IPS DF 4.7 (cell line): Measurements from ENCODE around the gene SLC29A1.
"Not testable (repeated sequence)": the region's sequence is repeated elsewhere in the genome, so short reads cannot be mapped to it uniquely, and the experiment has no call there.

ENCODE experiments used
- DNase-seq: peaks from one replicate; pipeline ENCODE4 v3.0.0-alpha.2; 2013; ENCODE audit warnings: low spot score; ENCODE audit errors: extremely low read depth

SLC29A1 gene

DNA sequence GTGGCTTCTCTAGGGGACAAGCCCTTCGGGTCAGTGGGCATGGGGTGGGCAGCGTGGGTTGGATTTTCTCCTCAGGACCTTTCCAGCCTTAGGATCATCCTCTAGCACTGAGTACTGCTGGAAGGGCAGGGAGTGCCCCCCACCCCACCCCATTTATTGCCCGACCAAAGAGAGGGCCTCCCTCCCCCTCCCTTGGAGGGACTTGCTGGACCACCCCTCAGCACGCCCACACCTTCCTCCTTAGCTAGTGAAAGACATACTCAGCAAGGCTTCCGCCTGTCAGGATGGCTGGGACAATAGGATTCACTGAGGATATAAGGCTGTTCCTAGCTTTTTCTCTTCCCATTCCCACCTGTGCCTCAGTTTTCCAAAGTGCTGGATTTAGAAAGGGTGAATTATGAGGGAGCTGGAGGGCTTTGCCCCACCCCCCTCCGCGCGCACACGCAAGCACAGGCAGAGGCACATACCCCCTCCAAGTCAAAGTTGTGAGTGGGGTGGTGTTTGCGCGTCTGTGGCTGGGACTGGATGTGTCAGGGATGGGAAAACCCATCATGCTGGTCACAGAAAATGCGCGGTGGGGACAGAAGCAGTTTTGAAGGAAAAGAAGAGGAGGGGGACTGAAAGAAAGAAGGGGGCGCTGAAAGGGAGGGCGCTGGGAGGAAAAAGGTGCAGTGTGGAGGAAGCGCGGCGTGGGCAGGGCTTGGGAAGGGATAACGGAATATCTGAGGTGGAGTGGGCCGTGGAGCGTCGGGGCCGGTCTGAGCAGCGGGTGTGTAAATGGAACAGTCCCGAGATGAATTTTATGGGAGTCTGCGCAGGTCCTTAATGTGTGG is 693 bp upstream of the SLC29A1 start:
- no peak for DNase-seq

DNA sequence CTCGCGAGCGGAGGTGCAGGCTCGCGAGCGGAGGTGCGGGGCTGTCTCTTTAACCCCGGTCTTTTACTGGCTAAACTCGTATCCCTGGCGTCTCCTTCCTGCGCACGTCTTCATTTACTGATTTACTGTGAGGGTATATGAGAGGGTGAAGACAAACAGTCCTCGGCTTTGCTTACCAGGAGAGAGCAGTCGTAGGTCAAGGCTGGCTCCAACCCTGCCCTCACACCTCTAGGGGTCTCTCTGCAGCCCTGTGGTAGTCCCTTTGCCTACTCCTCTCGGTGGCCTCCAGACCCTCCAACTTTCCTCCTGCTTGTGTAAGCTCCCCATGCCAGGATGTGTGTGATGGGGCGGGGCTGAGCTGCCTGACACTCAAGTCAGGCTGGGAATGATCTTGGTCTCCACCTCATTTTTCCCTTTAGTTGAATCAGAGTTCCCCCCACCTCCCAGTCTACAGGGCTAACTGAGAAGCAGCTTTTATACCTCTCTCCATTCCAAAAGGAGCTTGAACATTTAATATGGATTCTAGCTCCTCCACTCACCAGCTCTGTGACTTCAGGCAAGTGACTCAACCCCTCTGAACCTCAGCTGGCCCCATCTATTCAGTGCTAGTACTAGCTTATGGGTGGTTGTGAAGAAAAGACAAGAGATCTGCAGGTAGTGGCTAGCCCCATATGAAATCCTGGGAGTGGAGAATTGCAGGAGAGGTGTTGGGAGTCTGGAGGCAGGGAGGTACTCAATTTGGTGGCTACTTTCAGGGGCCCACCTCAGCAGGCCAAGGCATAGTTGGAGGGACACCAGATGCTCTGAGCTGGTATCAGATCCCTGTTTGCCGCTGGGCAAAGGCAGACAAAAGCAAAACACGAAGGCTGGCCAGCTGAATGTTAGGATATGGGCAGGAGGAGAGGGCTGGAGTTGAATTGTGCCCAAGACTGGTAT is 902 bp downstream of the SLC29A1 start:
- no peak for DNase-seq

DNA sequence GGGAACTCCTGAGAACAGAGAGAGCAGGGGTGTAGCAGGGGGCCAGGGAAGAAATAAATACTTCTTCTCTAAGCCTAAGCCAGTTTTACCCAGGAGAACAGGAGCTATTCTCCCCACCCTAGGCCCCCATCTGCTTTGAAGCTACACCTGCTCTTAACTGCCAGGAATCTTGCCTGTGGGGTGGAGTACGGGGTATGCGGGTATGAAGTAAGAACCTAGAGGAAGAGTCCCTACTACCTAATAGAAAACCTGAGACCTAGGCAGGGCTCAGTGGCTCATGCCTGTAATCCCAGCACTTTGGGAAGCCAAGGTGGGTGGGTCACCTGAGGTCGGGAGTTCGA is 1.5 kb downstream of the SLC29A1 start:
- no peak for DNase-seq

DNA sequence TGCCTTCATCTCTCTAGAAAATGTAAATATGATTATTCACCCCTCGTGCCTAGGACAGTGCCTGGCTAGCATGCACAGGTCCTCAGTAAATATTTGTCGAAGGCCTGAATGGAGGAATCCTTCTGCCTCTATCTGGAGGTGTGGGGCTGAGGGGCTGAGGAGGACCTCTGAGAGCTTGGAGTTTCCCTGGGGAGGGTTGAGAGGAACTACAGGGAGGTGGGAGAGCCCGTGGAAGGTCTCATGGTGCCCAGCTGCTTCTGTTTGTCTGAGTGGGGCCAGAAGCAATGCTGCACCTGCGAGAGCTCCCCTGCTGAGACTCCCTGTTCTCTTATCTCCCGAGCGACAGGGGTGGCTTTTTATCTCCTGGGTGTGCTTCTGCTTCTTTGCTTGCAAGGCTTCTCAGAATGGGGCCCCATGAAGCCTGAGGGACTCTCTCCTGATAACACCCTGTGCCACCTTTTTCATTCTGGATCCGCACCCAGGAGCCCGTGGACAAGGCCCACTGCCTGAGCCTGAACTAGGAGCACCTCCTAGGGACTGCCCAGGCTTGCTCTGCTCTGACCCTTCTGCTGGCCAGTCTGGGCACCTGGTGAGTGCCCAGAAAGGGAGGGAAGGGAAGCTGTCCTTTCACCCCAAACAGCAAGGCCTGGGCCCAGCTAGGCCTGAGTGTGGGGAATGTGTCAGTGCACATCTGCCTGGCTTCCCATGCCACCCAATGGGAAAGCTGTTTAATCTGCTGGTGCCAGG is 2.4 kb downstream of the SLC29A1 start:
- DNase-seq: no peak

DNA sequence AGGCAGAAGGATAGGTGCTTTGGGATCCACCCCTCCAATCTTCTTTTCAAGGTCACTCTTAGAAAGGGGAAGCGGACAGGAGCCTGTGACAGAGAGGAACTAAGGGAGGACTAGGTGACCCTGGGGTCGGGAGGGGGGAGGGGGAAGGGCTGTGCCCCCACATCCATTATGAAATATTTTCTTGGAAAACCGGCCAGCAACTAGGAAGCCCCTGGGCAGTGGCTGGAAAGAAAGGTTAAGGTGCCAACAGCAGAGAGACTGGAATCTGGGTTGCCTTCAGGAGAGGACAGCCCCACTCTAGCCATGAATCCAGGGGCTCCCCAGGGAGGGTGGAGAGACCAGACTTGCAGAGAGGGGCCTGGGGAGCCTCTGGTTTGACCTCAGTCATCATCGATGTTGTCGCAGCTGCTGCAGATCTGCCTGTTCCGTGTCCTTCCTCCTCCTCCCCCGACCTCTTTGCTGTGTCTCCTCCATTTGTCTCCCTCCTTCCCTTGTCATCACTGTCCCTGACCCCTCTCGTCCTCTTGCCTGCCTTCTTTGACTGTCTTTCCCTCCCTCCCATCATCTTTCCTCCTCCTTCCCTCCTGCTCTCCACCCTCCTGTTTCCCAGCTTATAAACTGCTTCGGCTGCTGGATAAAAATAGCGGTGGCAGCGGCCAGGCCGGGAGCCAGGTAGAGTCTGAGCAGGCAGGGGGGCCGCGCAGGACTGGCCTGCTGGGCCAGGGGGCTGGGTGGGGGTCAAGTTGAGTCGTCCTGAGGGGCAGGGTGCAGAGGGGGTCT is 3.2 kb downstream of the SLC29A1 start:
- DNase-seq: no peak

DNA sequence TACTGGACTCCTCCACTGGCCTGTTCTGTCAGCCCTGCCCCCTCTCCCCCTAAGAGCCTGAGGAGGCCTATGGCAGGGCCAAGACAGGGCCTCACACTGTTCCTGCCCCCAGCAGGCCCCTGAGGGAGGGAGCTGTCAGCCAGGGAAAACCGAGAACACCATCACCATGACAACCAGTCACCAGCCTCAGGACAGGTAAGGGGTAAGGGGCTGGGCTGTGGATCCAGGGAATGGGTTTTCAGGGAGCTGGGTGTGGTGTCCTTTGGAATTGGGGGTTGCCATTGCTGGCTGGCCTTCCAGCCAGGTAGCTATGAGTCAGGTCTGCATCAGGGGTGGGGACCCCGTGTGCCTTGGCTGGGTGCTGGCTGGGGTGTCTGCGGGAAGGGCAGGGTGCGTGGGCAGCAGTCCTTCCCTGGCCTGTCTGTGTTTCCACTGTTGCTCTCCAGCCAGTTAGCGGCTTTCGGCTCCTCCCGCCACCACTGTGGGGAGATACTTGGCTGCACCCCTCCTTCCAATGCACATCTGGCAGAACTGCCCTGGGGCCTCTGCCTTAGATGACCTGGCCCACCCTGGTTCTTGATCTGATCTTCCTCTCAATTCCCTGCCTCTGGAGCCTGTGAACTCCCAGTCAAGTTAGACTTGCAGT is 3.9 kb downstream of the SLC29A1 start:
- DNase-seq: no peak

DNA sequence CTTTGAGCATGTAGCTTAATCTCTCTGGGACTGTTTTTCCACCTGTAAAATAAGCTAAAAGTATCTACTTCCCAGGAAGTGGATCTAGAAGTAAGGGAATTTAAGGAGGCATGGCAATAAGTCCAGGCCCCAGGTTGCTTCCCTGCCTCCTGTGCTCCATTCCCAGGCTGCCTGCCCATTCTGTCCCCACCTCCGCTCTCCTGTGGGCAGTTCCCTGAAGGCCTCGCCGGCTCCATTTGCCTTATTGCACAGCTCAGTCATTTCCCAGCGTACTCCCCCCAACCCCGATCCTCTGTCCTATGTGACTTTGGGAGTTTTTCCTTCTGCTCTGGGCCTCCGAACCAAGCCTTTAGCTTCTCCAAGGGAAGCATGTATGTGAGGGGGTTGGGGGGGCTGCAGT is 4.6 kb downstream of the SLC29A1 start:
- DNase-seq: no peak

DNA sequence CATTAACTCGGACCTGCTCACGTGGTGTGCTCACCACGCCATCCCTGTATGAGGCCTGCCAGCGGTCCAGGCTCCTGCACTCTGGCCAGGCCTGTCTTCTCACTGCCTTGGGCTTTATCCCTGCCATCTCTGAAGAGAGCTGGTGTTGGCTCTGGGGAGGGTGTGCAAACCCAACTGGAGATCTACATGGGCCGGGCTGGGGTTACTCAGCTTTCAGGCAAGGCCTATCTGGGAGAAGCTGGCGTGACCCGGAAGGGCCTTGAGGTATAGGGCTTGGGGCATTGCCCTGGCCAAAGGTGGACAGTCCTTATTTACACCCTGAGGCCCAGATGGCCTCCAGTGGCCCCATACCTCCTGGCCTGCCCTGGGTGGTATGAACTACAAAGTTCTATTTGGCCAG is 5.0 kb downstream of the SLC29A1 start:
- DNase-seq: no peak

DNA sequence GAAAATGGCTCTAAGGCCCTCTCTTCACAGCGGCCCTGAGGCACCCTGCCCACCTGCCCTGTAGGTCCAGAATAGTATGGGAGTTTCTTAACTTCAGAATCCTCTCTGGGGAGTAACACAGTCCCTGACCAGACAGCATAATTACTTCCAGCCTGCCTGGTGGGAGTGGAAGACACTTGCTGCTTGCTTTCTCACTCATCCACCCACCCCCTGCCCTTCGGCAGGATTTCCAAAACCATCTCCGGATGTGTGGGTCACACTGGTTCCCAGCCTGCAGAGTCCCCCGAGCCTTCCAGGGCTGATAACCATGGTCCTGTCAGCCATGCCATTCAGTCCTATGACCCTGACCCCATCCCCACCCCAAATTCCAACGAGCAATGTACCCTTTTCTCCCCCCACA is 5.4 kb downstream of the SLC29A1 start:
- DNase-seq: no peak

DNA sequence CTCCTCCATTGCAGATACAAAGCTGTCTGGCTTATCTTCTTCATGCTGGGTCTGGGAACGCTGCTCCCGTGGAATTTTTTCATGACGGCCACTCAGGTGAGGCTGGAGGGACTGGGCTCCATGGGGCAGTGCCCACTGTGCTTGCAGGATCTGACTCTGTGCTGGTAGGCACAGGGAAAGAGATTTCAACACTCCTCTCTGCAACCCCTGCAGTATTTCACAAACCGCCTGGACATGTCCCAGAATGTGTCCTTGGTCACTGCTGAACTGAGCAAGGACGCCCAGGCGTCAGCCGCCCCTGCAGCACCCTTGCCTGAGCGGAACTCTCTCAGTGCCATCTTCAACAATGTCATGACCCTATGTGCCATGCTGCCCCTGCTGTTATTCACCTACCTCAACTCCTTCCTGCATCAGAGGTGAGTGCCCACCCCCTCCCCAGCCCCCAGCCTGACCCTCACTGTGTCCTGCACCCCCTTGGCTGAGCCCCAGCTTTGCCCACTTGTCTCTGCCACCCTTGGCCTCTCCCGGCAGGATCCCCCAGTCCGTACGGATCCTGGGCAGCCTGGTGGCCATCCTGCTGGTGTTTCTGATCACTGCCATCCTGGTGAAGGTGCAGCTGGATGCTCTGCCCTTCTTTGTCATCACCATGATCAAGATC is 6.1 kb downstream of the SLC29A1 start:
- no peak for DNase-seq

DNA sequence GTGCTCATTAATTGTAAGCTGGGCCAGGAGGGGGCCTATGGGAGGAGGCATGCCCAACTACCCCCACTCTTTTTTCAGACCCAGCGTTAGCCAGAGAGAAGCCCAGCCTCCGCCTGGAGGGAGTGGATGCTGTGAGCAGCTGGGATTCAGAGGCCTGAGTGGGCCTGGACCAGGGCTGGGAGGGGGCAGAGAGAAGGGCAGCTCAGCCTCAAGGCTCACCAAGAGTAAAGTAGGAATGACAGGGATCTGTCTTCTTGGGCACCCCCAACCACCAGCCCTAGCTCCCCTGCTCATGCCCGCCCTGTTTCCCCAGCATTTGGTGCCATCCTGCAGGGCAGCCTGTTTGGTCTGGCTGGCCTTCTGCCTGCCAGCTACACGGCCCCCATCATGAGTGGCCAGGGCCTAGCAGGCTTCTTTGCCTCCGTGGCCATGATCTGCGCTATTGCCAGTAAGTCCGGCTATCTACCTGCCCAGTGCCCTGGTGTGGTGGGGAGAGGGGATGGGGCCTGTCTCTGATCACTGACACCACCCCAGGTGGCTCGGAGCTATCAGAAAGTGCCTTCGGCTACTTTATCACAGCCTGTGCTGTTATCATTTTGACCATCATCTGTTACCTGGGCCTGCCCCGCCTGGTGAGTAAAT is 6.8 kb downstream of the SLC29A1 start:
- no peak for DNase-seq

DNA sequence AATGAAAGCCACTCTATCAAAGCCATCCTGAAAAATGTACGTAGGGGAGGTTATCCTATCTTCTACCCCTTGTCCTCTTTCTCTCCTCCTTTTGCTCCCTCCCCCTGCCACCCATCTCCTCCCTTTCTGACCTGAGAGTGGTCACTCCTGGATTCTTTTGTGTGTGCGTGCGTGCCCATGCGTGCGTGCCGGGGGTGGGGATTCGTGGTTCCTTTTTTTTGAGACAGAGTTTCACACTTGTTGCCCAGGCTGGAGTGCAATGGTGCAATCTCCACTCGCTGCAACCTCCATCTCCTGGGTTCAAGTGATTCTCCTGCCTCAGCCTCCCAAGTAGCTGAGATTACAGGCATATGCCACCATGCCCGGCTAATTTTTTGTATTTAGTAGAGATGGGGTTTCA is 8.0 kb downstream of the SLC29A1 start:
- DNase-seq: not testable (repeated sequence)

DNA sequence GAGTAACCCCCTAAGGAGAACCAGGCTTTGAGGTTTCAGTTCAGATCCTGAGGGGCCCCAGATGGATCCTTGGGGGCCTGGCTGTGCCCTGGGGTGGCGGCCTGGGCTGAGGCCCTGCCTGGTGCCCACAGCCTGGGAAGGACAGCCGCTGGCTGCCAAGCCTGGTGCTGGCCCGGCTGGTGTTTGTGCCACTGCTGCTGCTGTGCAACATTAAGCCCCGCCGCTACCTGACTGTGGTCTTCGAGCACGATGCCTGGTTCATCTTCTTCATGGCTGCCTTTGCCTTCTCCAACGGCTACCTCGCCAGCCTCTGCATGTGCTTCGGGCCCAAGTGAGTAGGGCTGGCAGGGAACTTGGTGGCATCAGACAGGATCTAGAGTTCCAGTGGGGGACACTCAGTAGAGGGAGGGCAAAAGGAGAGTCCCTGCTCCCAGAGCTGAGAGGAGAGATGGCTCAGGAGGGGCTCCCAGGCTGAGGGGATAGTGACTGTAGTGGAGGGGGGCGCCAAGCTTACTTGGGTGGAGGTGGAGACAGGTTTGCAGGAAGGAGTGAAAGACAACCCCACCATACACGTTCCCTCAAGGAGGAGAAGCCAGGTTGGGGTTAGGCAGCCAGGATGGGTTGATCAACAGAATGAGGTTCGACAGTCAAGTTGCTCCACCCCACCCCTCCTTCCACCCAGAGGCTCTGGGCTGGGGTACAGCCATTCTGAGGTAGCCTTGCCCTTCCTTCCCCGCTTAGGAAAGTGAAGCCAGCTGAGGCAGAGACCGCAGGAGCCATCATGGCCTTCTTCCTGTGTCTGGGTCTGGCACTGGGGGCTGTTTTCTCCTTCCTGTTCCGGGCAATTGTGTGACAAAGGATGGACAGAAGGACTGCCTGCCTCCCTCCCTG is 9.5 kb downstream of the SLC29A1 start:
- DNase-seq: no peak

DNA sequence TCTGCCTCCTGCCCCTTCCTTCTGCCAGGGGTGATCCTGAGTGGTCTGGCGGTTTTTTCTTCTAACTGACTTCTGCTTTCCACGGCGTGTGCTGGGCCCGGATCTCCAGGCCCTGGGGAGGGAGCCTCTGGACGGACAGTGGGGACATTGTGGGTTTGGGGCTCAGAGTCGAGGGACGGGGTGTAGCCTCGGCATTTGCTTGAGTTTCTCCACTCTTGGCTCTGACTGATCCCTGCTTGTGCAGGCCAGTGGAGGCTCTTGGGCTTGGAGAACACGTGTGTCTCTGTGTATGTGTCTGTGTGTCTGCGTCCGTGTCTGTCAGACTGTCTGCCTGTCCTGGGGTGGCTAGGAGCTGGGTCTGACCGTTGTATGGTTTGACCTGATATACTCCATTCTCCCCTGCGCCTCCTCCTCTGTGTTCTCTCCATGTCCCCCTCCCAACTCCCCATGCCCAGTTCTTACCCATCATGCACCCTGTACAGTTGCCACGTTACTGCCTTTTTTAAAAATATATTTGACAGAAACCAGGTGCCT is 10.2 kb downstream of the SLC29A1 start:
- no peak for DNase-seq

DNA sequence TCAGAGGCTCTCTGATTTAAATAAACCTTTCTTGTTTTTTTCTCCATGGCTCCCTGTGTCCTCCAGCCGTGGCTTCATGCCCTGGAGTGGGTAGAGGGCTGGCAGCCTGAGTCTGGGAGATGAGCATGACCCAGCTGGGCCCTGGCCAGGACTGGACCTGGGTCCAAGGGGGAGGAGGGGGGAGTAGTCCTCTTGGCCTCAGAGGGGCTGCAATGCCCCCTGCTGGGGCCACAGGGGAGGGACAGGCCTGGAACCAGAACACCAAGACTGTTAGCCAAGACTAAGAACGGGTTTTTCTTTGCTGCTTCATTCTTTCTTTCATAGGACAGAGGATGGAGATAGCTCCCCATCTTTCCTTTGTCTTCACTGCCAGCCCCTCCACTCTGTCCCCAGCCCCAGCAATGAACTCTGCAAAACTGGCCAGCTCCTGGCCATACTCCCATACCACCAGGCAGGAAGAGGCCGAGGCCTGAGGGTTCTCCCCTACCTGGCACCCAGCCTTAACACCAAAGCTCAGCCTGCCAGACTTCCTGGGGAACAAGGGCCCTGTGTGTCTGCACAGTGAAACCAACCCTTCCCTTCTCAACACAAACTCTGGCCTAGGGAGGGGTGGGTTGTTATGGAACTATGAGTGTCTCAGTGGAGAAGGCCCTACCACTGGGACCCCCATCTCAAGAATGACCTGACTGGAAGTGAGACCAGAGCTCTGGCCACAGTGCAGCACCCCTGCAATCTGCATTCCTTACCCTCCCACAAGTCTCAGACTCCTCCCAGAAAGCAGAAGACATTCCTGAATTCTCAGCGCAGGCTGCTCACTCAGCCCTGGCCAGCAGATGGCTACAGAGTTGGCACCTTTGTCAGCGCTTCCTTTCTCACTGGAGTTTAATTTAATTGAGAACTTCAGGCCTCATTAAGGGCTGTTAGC is 11.0 kb downstream of the SLC29A1 start:
- no peak for DNase-seq

DNA sequence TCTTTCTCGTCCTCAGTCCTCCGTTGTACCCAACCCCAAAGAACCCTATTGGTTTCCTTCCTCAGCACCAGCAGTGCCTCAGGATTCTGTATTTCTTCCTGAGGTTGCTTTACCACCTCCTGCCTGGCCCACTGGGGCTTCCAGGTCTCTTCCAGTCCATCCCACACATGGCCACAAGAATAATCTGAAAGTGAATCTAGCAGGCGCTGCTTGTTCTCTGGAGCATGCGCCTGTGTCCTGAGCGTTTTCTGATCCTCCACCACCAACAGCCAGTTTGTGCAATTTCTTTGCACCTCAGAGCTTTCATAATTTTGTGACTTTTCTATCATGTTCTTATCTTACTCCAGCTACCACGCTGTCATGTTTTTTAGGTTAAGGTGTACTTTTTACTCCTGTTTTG is 11.9 kb downstream of the SLC29A1 start:
- DNase-seq: no peak

DNA sequence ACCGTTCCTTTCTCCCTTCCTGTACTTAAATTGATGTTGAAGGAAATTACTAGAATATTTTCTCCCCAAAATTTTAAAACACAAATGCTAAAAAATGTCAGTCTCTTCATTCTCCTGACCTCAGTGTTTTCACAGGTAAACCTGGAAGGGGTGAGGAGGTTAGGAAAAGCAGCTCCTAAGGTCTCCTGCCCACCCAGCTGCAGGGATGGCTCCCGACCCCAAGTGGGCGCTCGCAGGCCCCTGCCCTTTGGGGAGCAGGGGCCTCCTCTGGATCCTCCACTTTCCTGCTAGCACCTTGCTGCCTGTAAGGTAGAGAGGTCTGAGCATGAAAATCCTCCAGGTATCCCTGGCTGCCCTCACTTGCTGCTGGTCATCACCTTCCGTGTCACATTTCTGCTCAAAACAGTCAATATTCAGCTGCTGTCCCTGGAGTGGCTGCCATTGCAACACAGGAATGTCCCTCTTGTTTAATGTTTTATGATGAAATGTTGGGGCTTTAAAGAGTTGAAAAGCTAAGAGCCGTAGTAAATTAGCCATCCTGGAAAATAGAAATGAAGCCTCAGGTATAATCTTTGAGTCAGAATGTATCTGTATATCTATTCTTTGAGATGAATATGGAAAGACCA is 12.6 kb downstream of the SLC29A1 start:
- DNase-seq: no peak
